WI38 (cell line): ENCODE results near the gene HSPA8.

Experiments
- H3K4me3 ChIP-seq: 2 replicates; pipeline ENCODE4 v1.5.1; 2011; ENCODE audit warnings: low read depth, mild to moderate bottlenecking, control low read depth, low read length
- CTCF ChIP-seq: IDR thresholded peaks from 2 replicates; pipeline ENCODE4 v1.5.1; 2012; ENCODE audit warnings: low read depth, mild to moderate bottlenecking, control low read depth, low read length

HSPA8 gene

GRCh38 chr11:123051146-123051545, 10.8 kb downstream of the HSPA8 start:
- no peak for TF ChIP-seq CTCF

GRCh38 chr11:123047947-123048293, 14.0 kb downstream of the HSPA8 start:
- no peak overlapping the region for H3K4me3 ChIP-seq
- TF ChIP-seq CTCF: no peak

More at GRCh38 chr11:123051146-123051545, 10.8 kb downstream of the HSPA8 start:
- H3K4me3 ChIP-seq: no peak overlapping the region

- no peak for TF ChIP-seq CTCF
These were observed 14.5 kb downstream of the HSPA8 start for GRCh38 chr11:123047266-123047946.

GRCh38 chr11:123046473-123047259, 15.3 kb downstream of the HSPA8 start:
- no peak for TF ChIP-seq CTCF
- H3K4me3 ChIP-seq: no peak overlapping the region

More at GRCh38 chr11:123047266-123047946, 14.5 kb downstream of the HSPA8 start:
- H3K4me3 ChIP-seq: no peak overlapping the region

- H3K4me3 ChIP-seq: no peak overlapping the region
- TF ChIP-seq CTCF: no peak
These were observed 16.8 kb downstream of the HSPA8 start for GRCh38 chr11:123045101-123045500.

GRCh38 chr11:123041185-123041584, 20.8 kb downstream of the HSPA8 start:
- no peak overlapping the region for H3K4me3 ChIP-seq
- no peak for TF ChIP-seq CTCF

GRCh38 chr11:123040111-123040432, 21.9 kb downstream of the HSPA8 start:
- no peak overlapping the region for H3K4me3 ChIP-seq
- TF ChIP-seq CTCF: no peak
